ENCODE measurements around the gene CCND2. TPM values are rescaled to one million over a fixed set of nuclear protein-coding genes. Genes with fewer than 3 reads are reported as not detected.

CCND2 gene
- polyA plus RNA-seq, 3 donors = 3.6 to 6.8 (median 3.9) TPM

DNA sequence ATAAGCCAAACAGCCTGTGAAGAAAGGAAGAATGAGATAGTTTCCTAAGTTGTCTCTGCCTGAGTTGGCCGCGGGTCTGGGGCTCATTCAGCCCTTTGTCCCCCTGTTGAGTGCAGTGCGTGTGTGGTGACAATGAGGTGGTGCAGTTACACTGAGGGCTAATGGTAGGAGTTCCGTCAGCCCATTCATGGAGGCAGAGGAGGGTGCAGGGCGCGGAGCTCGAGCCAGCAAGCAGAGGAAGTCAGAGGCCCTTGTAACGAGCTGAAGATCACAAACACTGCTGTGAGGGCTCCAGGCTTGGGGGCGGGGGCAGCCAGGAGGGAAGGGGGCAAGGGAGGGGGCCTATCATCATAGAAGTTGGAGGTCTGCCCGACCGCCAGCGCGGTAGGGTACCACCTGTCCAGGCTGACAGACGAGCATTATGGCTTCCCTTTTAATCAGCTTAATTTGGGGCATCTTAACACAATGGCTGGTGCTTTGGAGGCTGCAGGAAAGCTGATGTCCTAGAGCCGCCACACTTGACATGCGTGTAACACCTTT lies 20.5 kb downstream of the CCND2 start:
- no peak overlapping the region for H2AFZ ChIP-seq (ENCODE audit: insufficient read depth, low read depth, low read length, poor library complexity, severe bottlenecking)
- no peak overlapping the region for H3K4me3 ChIP-seq (replicated peaks in 1 of 3; ENCODE audit: low read depth in 2 of 3, low read length in 3 of 3)
- Mint-ChIP-seq H3K4me3 (peak overlapping the region in 1 of 2 donors; percentile 37), H3K27me3 (ENCODE audit: low read depth in 3 of 3) (no peaks in the 10 kb centered on the region), H3K4me1 (peaks cover 38% of the 10 kb centered on the region), H3K9me3 (no peaks in the 10 kb centered on the region), H3K27ac (no peak overlapping the region), H3K36me3 (peaks cover 43 to 44% of the 10 kb centered on the region in 2 donors)
- DNase-seq = no peak
- H3K36me3 ChIP-seq (replicated peaks in 1 of 2; ENCODE audit: control insufficient read depth in 1 of 2, insufficient read depth in 2 of 2, low read length in 2 of 2) = peaks cover 15 to 52% of the 10 kb centered on the region in 2 donors
- H3K4me2 ChIP-seq (replicated peaks; ENCODE audit: extremely low read depth, low read length, poor library complexity, severe bottlenecking) = no peak overlapping the region
- H3K27ac ChIP-seq (ENCODE audit: low read depth in 1 of 2, low read length in 2 of 2) = no peak overlapping the region
- WGBS (ENCODE audit: insufficient coverage) = 78% methylated on average over 9 of the region's 16 CpGs
- no peaks in the 10 kb centered on the region for H3K27me3 ChIP-seq (ENCODE audit: control insufficient read depth in 2 of 2, insufficient read depth in 2 of 2, low read length in 2 of 2)
- TF ChIP-seq, protein P1, sequence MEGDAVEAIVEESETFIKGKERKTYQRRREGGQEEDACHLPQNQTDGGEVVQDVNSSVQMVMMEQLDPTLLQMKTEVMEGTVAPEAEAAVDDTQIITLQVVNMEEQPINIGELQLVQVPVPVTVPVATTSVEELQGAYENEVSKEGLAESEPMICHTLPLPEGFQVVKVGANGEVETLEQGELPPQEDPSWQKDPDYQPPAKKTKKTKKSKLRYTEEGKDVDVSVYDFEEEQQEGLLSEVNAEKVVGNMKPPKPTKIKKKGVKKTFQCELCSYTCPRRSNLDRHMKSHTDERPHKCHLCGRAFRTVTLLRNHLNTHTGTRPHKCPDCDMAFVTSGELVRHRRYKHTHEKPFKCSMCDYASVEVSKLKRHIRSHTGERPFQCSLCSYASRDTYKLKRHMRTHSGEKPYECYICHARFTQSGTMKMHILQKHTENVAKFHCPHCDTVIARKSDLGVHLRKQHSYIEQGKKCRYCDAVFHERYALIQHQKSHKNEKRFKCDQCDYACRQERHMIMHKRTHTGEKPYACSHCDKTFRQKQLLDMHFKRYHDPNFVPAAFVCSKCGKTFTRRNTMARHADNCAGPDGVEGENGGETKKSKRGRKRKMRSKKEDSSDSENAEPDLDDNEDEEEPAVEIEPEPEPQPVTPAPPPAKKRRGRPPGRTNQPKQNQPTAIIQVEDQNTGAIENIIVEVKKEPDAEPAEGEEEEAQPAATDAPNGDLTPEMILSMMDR (IDR thresholded peaks at IDR 0.05) = no peak
- no peaks in the 10 kb centered on the region for H4K20me1 ChIP-seq (ENCODE audit: insufficient read depth, low read length)
- H3K79me2 ChIP-seq (ENCODE audit: insufficient read depth, low read length) = peaks cover 40% of the 10 kb centered on the region
- intact Hi-C loops (cut with micrococcal nuclease) = no loop called here
- no peak overlapping the region for H3K9ac ChIP-seq (ENCODE audit: insufficient read depth, low read length, poor library complexity, severe bottlenecking)
- no peaks in the 10 kb centered on the region for H3K9me3 ChIP-seq (replicated peaks in 1 of 2; ENCODE audit: control insufficient read depth in 1 of 2, insufficient read depth in 1 of 2, low read length in 2 of 2)
- peaks cover 15 to 24% of the 10 kb centered on the region in 2 donors for H3K4me1 ChIP-seq (ENCODE audit: control insufficient read depth in 1 of 2, insufficient read depth in 2 of 2, low read length in 2 of 2)

DNA sequence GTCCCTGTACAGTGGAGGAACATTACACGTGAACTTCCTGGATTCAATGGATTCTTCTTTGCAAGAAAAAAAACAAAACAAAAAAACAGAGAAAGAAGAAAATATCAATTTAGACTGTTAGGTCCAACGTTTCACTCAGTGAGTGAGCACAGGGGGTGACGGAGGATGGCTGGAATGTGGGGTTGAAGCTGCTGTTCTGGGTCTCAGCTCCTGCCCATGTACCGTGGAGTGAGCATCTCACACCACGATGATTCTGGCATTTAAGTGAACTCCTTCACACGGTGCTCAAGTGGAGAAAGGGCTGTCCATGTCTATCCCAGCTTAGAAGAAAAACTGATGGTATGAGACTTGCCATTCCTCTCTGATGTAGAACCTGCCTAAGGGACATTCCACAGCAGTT lies 23.2 kb downstream of the CCND2 start:
- TF ChIP-seq, protein P1 (IDR thresholded peaks at IDR 0.05) = no peak
- peaks cover 0 to 7% of the 10 kb centered on the region in 2 donors for H3K4me1 ChIP-seq (ENCODE audit: control insufficient read depth in 1 of 2, insufficient read depth in 2 of 2, low read length in 2 of 2)
- H3K36me3 ChIP-seq (replicated peaks in 1 of 2; ENCODE audit: control insufficient read depth in 1 of 2, insufficient read depth in 2 of 2, low read length in 2 of 2) = peaks cover 21 to 75% of the 10 kb centered on the region in 2 donors
- WGBS (ENCODE audit: insufficient coverage) = 94% methylated on average over 4 of the region's 6 CpGs
- no peaks in the 10 kb centered on the region for H3K27me3 ChIP-seq (ENCODE audit: control insufficient read depth in 2 of 2, insufficient read depth in 2 of 2, low read length in 2 of 2)
- H3K27ac ChIP-seq (ENCODE audit: low read depth in 1 of 2, low read length in 2 of 2) = no peak overlapping the region
- peaks cover 19% of the 10 kb centered on the region for H3K4me1 Mint-ChIP-seq
- H2AFZ ChIP-seq (ENCODE audit: insufficient read depth, low read depth, low read length, poor library complexity, severe bottlenecking) = no peak overlapping the region
- peak overlapping the region in 1 of 7 donors; percentile 8 for H3K27ac Mint-ChIP-seq
- peaks cover 0 to 2% (median 0%) of the 10 kb centered on the region in 3 donors for H3K27me3 Mint-ChIP-seq (ENCODE audit: low read depth in 3 of 3)
- H3K4me2 ChIP-seq (replicated peaks; ENCODE audit: extremely low read depth, low read length, poor library complexity, severe bottlenecking) = no peak overlapping the region
- peaks cover 21% of the 10 kb centered on the region for H3K79me2 ChIP-seq (ENCODE audit: insufficient read depth, low read length)
- no peak overlapping the region for H3K4me3 ChIP-seq (replicated peaks in 1 of 3; ENCODE audit: low read depth in 2 of 3, low read length in 3 of 3)
- no peaks in the 10 kb centered on the region for H3K9me3 Mint-ChIP-seq
- no peak for DNase-seq
- no peaks in the 10 kb centered on the region for H3K9me3 ChIP-seq (replicated peaks in 1 of 2; ENCODE audit: control insufficient read depth in 1 of 2, insufficient read depth in 1 of 2, low read length in 2 of 2)
- intact Hi-C loops (cut with micrococcal nuclease) = no loop called here
- H4K20me1 ChIP-seq (ENCODE audit: insufficient read depth, low read length) = no peaks in the 10 kb centered on the region
- H3K9ac ChIP-seq (ENCODE audit: insufficient read depth, low read length, poor library complexity, severe bottlenecking) = no peak overlapping the region
- H3K4me3 Mint-ChIP-seq = no peak overlapping the region
- H3K36me3 Mint-ChIP-seq = peaks cover 51 to 57% of the 10 kb centered on the region in 2 donors
